Measurements from ENCODE around the gene PLAAT4.
"Not testable (repeated sequence)": the region's sequence is repeated elsewhere in the genome, so short reads cannot be mapped to it uniquely, and the experiment has no call there.

- TF ChIP-seq, protein P1, sequence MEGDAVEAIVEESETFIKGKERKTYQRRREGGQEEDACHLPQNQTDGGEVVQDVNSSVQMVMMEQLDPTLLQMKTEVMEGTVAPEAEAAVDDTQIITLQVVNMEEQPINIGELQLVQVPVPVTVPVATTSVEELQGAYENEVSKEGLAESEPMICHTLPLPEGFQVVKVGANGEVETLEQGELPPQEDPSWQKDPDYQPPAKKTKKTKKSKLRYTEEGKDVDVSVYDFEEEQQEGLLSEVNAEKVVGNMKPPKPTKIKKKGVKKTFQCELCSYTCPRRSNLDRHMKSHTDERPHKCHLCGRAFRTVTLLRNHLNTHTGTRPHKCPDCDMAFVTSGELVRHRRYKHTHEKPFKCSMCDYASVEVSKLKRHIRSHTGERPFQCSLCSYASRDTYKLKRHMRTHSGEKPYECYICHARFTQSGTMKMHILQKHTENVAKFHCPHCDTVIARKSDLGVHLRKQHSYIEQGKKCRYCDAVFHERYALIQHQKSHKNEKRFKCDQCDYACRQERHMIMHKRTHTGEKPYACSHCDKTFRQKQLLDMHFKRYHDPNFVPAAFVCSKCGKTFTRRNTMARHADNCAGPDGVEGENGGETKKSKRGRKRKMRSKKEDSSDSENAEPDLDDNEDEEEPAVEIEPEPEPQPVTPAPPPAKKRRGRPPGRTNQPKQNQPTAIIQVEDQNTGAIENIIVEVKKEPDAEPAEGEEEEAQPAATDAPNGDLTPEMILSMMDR (IDR thresholded peaks at IDR 0.05; ENCODE audit: insufficient read depth, low read length): not testable (repeated sequence)
- TF ChIP-seq GABPA (IDR thresholded peaks at IDR 0.05; ENCODE audit: low read depth); POLR2AphosphoS5 (IDR thresholded peaks at IDR 0.05; ENCODE audit: low read depth); SPI1 (IDR thresholded peaks at IDR 0.05; ENCODE audit: borderline replicate concordance, low read depth): not testable (repeated sequence)
- TF ChIP-seq, protein P2, sequence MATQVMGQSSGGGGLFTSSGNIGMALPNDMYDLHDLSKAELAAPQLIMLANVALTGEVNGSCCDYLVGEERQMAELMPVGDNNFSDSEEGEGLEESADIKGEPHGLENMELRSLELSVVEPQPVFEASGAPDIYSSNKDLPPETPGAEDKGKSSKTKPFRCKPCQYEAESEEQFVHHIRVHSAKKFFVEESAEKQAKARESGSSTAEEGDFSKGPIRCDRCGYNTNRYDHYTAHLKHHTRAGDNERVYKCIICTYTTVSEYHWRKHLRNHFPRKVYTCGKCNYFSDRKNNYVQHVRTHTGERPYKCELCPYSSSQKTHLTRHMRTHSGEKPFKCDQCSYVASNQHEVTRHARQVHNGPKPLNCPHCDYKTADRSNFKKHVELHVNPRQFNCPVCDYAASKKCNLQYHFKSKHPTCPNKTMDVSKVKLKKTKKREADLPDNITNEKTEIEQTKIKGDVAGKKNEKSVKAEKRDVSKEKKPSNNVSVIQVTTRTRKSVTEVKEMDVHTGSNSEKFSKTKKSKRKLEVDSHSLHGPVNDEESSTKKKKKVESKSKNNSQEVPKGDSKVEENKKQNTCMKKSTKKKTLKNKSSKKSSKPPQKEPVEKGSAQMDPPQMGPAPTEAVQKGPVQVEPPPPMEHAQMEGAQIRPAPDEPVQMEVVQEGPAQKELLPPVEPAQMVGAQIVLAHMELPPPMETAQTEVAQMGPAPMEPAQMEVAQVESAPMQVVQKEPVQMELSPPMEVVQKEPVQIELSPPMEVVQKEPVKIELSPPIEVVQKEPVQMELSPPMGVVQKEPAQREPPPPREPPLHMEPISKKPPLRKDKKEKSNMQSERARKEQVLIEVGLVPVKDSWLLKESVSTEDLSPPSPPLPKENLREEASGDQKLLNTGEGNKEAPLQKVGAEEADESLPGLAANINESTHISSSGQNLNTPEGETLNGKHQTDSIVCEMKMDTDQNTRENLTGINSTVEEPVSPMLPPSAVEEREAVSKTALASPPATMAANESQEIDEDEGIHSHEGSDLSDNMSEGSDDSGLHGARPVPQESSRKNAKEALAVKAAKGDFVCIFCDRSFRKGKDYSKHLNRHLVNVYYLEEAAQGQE (IDR thresholded peaks at IDR 0.05; ENCODE audit: insufficient replicate concordance, low read depth): not testable (repeated sequence)
Measured at GRCh38 chr11:63542506-63542905, 5.9 kb downstream of the PLAAT4 start.

All from HL-60 (cell line).